ENCODE data around the gene KANK4.

GRCh38 chr1:62222321-62222720 is 96.9 kb downstream of the KANK4 start:
- TF ChIP-seq CTCF (conservative IDR thresholded peaks at IDR 0.05; ENCODE audit: low read depth, low read length) (no peak), SMC3 (IDR thresholded peaks at IDR 0.05; ENCODE audit: low read depth, low read length) (no peak), RAD21 (IDR thresholded peaks at IDR 0.05; ENCODE audit: low read length) (no peak), USF2 (IDR thresholded peaks at IDR 0.05; ENCODE audit: low read depth, low read length) (no peak), POLR2A (IDR thresholded peaks at IDR 0.05; ENCODE audit: low read depth, low read length) (no peak), MAZ (IDR thresholded peaks at IDR 0.05; ENCODE audit: borderline replicate concordance, low read depth, low read length) (no peak), CHD1 (IDR thresholded peaks at IDR 0.05; ENCODE audit: low read depth, low read length) (no peak), CEBPB (IDR thresholded peaks at IDR 0.05; ENCODE audit: low read depth, low read length) (no peak), NFE2L2 (IDR thresholded peaks at IDR 0.05; ENCODE audit: low read depth, low read length) (no peak), BHLHE40 (IDR thresholded peaks at IDR 0.05; ENCODE audit: low read depth, low read length) (no peak)

All from IMR-90 (cell line).